HepG2 (cell line): Measurements from ENCODE around the gene SWSAP1. TPM values are rescaled to one million over a fixed set of nuclear protein-coding genes. Genes with fewer than 3 reads are reported as not detected.
A peak's percentile ranks its signal among the peaks of the same experiment; 100 is the strongest.

Experiments
- EEA1 ChIP-seq: sonication (generic); formaldehyde crosslinking; IDR thresholded peaks from 2 replicates; pipeline ENCODE4 v1.5.1; 2020; ENCODE audit warnings: mild to moderate bottlenecking, missing genetic modification reagents, borderline replicate concordance
- FLYWCH1 ChIP-seq: sonication (generic); formaldehyde crosslinking; IDR thresholded peaks from 2 replicates; pipeline ENCODE4 v1.8.1; 2023; ENCODE audit warnings: mild to moderate bottlenecking, missing genetic modification reagents
- HMG20A ChIP-seq: IDR thresholded peaks from 2 replicates; pipeline ENCODE4 v1.6.1; 2016; ENCODE audit warnings: borderline replicate concordance
- HNRNPLL ChIP-seq: fragments of 200-400 bp; formaldehyde crosslinking; IDR thresholded peaks from 2 replicates; pipeline ENCODE4 v1.6.1; 2017; ENCODE audit warnings: mild to moderate bottlenecking, low read depth, low read length; ENCODE audit not compliant: poor library complexity, severe bottlenecking
- JDP2 ChIP-seq: sonication (generic); formaldehyde crosslinking; IDR thresholded peaks from 2 replicates; pipeline ENCODE4 v1.8.1; 2022; ENCODE audit warnings: missing genetic modification reagents, borderline replicate concordance
- KDM3A ChIP-seq: IDR thresholded peaks from 2 replicates; pipeline ENCODE4 v1.6.1; 2018; ENCODE audit warnings: low read depth, missing compliant biosample characterization
- NFAT5 ChIP-seq: sonication (generic); formaldehyde crosslinking; IDR thresholded peaks from 2 replicates; pipeline ENCODE4 v1.4.0; 2020; ENCODE audit warnings: missing genetic modification reagents
- NFKBIZ ChIP-seq: IDR thresholded peaks from 2 replicates; pipeline ENCODE4 v1.6.1; 2018; ENCODE audit warnings: missing genetic modification reagents, missing compliant biosample characterization
- NKX3-1 ChIP-seq: sonication (generic); formaldehyde crosslinking; IDR thresholded peaks from 2 replicates; pipeline ENCODE4 v1.5.0; 2020; ENCODE audit warnings: missing genetic modification reagents
- SOX13 ChIP-seq, 3 experiments: fragments of 450-650 bp in 1 of 3; sonication (generic) in 1 of 3; formaldehyde crosslinking in 1 of 3; IDR thresholded peaks in 2 of 3; conservative IDR thresholded peaks in 1 of 3; 2 replicates each; pipeline versions ENCODE4 v1.5.0 to v1.6.1; 2016 to 2020; ENCODE audit warnings: antibody characterized with exemption in 1 of 3, mild to moderate bottlenecking in 1 of 3, missing compliant biosample characterization in 1 of 3, missing genetic modification reagents in 1 of 3, moderate library complexity in 1 of 3
- TCF7L2 ChIP-seq: IDR thresholded peaks from 2 replicates; pipeline ENCODE4 v1.6.1; 2011; ENCODE audit warnings: mild to moderate bottlenecking, low read depth, low read length, moderate library complexity
- THAP11 ChIP-seq: IDR thresholded peaks from 2 replicates; pipeline ENCODE4 v1.6.1; 2016; ENCODE audit warnings: missing biosample characterization, missing genetic modification reagents
- ZNF280D ChIP-seq: sonication (generic); formaldehyde crosslinking; IDR thresholded peaks from 2 replicates; pipeline ENCODE4 v1.5.1; 2020; ENCODE audit warnings: mild to moderate bottlenecking, missing genetic modification reagents
- ZNF546 ChIP-seq: sonication (generic); formaldehyde crosslinking; conservative IDR thresholded peaks from 2 replicates; pipeline ENCODE4 v1.8.1; 2023; ENCODE audit warnings: mild to moderate bottlenecking, missing genetic modification reagents
- polyA plus RNA-seq, 8 experiments: library from polyadenylated mRNA; depleted of rRNA in 3 of 8; stranded (reverse) in 7 of 8; unstranded in 1 of 8; fragments of >200 nt; fragmentation: Illumina TruSeq in 4 of 8; extraction: Trizol in 4 of 8; gene quantifications; 2 replicates each; pipeline versions ENCODE4 v1.2.1 to v1.2.3, GENCODE V29; 2011 to 2016; ENCODE audit warnings: low read depth in 4 of 8, missing spikeins in 1 of 8, mixed read lengths in 1 of 8; ENCODE audit not compliant: insufficient read depth in 1 of 8
- total RNA-seq, 5 experiments: library from RNA; depleted of rRNA; stranded (reverse); fragments of >200 nt; fragmentation: Illumina TruSeq; extraction: Trizol; gene quantifications; 2 replicates each; pipeline ENCODE4 v1.2.3, GENCODE V29; 2016; ENCODE audit warnings: low read depth in 1 of 5
- TF ChIP-seq, protein P1 (sequence below): sonication (generic); formaldehyde crosslinking; IDR thresholded peaks from 2 replicates; pipeline ENCODE4 v1.5.1; 2020; ENCODE audit warnings: missing genetic modification reagents, mild to moderate bottlenecking, borderline replicate concordance
- TF ChIP-seq, protein P2 (sequence below): sonication (generic); formaldehyde crosslinking; IDR thresholded peaks from 2 replicates; pipeline ENCODE4 v1.9.0; 2022; ENCODE audit warnings: low read depth, missing genetic modification reagents

SWSAP1 gene
- total and polyA plus RNA-seq, 2 of the 13 experiments (the other 11 are each of a cell fraction or from before 2014, with no cell fraction given): 2.7 to 3.3 TPM

DNA sequence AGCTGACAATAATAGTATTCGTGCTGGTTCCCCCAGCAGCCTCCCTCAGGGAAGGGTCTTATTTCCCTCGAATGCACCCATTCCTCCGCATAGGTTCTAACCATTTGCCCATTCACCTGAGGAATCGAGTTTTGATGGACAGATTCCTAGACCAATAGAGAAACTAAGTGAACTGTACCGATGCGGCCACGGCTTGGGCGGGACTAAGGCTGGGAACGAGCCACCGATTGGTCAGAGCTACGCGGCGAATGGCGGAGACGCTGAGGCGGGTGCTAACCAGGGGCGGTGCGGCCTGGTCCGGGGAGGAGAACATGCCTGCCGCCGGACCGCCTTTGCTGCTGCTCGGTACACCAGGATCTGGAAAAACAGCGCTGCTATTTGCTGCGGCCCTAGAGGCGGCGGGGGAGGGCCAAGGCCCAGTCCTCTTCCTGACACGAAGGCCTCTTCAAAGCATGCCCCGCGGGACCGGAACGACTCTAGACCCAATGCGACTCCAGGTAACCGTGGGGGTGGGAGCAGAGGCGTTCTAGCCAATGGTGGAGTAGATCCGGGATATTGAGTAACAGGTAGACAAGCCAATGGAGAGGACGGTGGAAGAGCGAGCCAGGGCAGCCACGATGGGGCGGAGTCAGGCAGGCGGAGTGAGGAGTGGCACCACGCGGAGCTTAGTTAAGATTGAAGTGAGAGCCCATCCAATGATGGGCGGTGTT lies at the start of gene SWSAP1 (continued):
- TF ChIP-seq EEA1 (CRISPR knock-in tag) (peak; percentile 77; the same call in 1 of the 2 replicates), ZNF546 (CRISPR knock-in tag) (peak; percentile 90; the same call in 1 of the 2 replicates), SOX13 (IDR thresholded peaks at IDR 0.05) (no peak), SOX13 (CRISPR knock-in tag; conservative IDR thresholded peaks at IDR 0.05 in 1 of 2, IDR thresholded peaks at IDR 0.05 in 1 of 2) (no peak), NFAT5 (no peak), KDM3A (CRISPR knock-in tag) (no peak; the same call in 1 of the 2 replicates), HNRNPLL (peak; percentile 50), FLYWCH1 (CRISPR knock-in tag) (no peak), HMG20A (CRISPR knock-in tag) (no peak), ZNF280D (CRISPR knock-in tag) (0 out of 2 replicates have a peak, but pooled peaks have one; percentile 42), THAP11 (CRISPR knock-in tag) (peak; percentile 84), JDP2 (CRISPR knock-in tag) (no peak), TCF7L2 (no peak), NFKBIZ (CRISPR knock-in tag) (peak; percentile 15; the same call in 1 of the 2 replicates), NKX3-1 (CRISPR knock-in tag) (peak; percentile 24; the same call in 1 of the 2 replicates)
- TF ChIP-seq, protein P1, sequence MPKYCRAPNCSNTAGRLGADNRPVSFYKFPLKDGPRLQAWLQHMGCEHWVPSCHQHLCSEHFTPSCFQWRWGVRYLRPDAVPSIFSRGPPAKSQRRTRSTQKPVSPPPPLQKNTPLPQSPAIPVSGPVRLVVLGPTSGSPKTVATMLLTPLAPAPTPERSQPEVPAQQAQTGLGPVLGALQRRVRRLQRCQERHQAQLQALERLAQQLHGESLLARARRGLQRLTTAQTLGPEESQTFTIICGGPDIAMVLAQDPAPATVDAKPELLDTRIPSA: no peak
- TF ChIP-seq, protein P2, sequence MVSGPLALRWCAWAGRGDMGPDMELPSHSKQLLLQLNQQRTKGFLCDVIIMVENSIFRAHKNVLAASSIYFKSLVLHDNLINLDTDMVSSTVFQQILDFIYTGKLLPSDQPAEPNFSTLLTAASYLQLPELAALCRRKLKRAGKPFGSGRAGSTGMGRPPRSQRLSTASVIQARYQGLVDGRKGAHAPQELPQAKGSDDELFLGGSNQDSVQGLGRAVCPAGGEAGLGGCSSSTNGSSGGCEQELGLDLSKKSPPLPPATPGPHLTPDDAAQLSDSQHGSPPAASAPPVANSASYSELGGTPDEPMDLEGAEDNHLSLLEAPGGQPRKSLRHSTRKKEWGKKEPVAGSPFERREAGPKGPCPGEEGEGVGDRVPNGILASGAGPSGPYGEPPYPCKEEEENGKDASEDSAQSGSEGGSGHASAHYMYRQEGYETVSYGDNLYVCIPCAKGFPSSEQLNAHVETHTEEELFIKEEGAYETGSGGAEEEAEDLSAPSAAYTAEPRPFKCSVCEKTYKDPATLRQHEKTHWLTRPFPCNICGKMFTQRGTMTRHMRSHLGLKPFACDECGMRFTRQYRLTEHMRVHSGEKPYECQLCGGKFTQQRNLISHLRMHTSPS (CRISPR knock-in tag): peak; percentile 61; the same call in 1 of the 2 replicates
